ENCODE data around the gene DNAI7. TPM values are rescaled to one million over a fixed set of nuclear protein-coding genes. Genes with fewer than 3 reads are reported as not detected.

DNAI7 gene
- total RNA-seq, 1 experiment from 2014 or later: 0.33 TPM

- H3K36me3 Mint-ChIP-seq (ENCODE audit: insufficient read depth, unreplicated experiment): no peaks in the 10 kb centered on the region
- H3K27me3 Mint-ChIP-seq (ENCODE audit: unreplicated experiment): no peaks in the 10 kb centered on the region
- intact Hi-C loops (cut with micrococcal nuclease; ENCODE audit: unreplicated experiment): no loop called here
- no peaks in the 10 kb centered on the region for H3K9me3 Mint-ChIP-seq (ENCODE audit: low read depth, unreplicated experiment)
- TF ChIP-seq, protein P1, sequence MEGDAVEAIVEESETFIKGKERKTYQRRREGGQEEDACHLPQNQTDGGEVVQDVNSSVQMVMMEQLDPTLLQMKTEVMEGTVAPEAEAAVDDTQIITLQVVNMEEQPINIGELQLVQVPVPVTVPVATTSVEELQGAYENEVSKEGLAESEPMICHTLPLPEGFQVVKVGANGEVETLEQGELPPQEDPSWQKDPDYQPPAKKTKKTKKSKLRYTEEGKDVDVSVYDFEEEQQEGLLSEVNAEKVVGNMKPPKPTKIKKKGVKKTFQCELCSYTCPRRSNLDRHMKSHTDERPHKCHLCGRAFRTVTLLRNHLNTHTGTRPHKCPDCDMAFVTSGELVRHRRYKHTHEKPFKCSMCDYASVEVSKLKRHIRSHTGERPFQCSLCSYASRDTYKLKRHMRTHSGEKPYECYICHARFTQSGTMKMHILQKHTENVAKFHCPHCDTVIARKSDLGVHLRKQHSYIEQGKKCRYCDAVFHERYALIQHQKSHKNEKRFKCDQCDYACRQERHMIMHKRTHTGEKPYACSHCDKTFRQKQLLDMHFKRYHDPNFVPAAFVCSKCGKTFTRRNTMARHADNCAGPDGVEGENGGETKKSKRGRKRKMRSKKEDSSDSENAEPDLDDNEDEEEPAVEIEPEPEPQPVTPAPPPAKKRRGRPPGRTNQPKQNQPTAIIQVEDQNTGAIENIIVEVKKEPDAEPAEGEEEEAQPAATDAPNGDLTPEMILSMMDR (IDR thresholded peaks at IDR 0.05; ENCODE audit: unreplicated experiment): no peak
- no peak overlapping the region for H3K27ac Mint-ChIP-seq (ENCODE audit: unreplicated experiment)
- no peaks in the 10 kb centered on the region for H3K4me1 Mint-ChIP-seq (ENCODE audit: low read depth, unreplicated experiment)
- no peak overlapping the region for H3K4me3 Mint-ChIP-seq (ENCODE audit: low read depth, unreplicated experiment)
- DNase-seq: no peak
- BruUV-seq (replicated peaks): no TSS peak
- CTCF ChIA-PET: no interaction called here
These were observed 94.5 kb downstream of the DNAI7 start for GRCh38 chr12:25100194-25101091.

- no peak overlapping the region for H3K27ac Mint-ChIP-seq (ENCODE audit: unreplicated experiment)
- H3K9me3 Mint-ChIP-seq (ENCODE audit: low read depth, unreplicated experiment): peaks cover 4% of the 10 kb centered on the region
- H3K4me3 Mint-ChIP-seq (ENCODE audit: low read depth, unreplicated experiment): no peak overlapping the region
- H3K4me1 Mint-ChIP-seq (ENCODE audit: low read depth, unreplicated experiment): no peaks in the 10 kb centered on the region
- H3K27me3 Mint-ChIP-seq (ENCODE audit: unreplicated experiment): no peaks in the 10 kb centered on the region
- TF ChIP-seq, protein P1 (IDR thresholded peaks at IDR 0.05; ENCODE audit: unreplicated experiment): no peak
- CTCF ChIA-PET: no interaction called here
- intact Hi-C loops (cut with micrococcal nuclease; ENCODE audit: unreplicated experiment): no loop called here
- DNase-seq: no peak
- no peaks in the 10 kb centered on the region for H3K36me3 Mint-ChIP-seq (ENCODE audit: insufficient read depth, unreplicated experiment)
- BruUV-seq (replicated peaks): no TSS peak
These were observed 96.0 kb downstream of the DNAI7 start for GRCh38 chr12:25099010-25099409.

DNA sequence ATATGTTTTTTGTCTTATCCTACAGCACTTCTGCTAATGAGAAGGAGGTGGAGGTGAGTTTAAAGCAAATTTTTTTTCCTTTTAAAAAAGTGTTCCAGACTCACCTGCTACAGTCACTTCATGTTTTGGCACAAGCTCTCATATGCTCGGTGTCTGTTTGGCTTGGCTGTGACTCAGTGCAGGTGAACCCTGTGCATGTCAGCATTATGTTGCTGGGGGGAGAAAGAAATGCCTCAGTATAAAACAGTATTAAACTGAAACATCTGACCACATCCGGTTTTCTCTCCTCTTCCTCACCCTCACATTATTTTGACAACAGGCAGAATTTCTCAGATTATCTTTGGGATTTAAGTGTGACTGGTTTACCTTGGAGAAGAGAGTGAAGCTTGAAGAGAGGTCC is 105.2 kb downstream of the DNAI7 start:
- no TSS peak for BruUV-seq (replicated peaks)
- intact Hi-C loops (cut with micrococcal nuclease; ENCODE audit: unreplicated experiment): no loop called here
- no peak for DNase-seq
- CTCF ChIA-PET: interaction anchor here (0.8 kb wide), 1 partner anchor 29 kb away, joined by 3 read pairs; no protein-coding TSS in a partner anchor
- Mint-ChIP-seq H3K36me3 (ENCODE audit: insufficient read depth, unreplicated experiment) (no peaks in the 10 kb centered on the region), H3K4me3 (ENCODE audit: low read depth, unreplicated experiment) (no peak overlapping the region), H3K9me3 (ENCODE audit: low read depth, unreplicated experiment) (peaks cover 6% of the 10 kb centered on the region), H3K27me3 (ENCODE audit: unreplicated experiment) (no peaks in the 10 kb centered on the region), H3K27ac (ENCODE audit: unreplicated experiment) (no peak overlapping the region), H3K4me1 (ENCODE audit: low read depth, unreplicated experiment) (no peaks in the 10 kb centered on the region)
- TF ChIP-seq, protein P1 (IDR thresholded peaks at IDR 0.05; ENCODE audit: unreplicated experiment): no peak

DNA sequence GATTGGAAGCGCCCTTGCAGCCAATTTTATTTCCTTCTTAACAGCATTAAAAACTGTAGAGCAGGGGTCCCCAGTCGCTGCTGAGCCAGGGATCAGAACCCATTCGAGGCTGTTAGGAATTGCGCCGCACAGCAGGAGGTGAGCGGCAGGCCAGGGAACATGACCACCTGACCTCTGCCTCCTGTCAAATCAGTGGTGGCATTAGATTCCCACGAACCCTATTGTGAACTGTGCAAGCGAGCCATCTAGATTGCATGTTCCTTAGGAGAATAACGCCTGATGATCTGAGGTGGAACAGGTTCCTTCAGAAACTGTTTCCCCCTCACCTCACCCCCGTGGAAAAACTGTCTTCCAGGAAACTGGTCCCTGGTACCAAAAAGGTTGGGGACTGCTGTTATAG is 107.4 kb downstream of the DNAI7 start:
- CTCF ChIA-PET: interaction anchor here (0.6 kb wide), 1 partner anchor 973 kb away, joined by 5 read pairs; no protein-coding TSS in a partner anchor
- no peaks in the 10 kb centered on the region for H3K36me3 Mint-ChIP-seq (ENCODE audit: insufficient read depth, unreplicated experiment)
- no peaks in the 10 kb centered on the region for H3K27me3 Mint-ChIP-seq (ENCODE audit: unreplicated experiment)
- no peaks in the 10 kb centered on the region for H3K4me1 Mint-ChIP-seq (ENCODE audit: low read depth, unreplicated experiment)
- BruUV-seq (replicated peaks): no TSS peak
- no peak for DNase-seq
- TF ChIP-seq, protein P1 (IDR thresholded peaks at IDR 0.05; ENCODE audit: unreplicated experiment): no peak
- no peaks in the 10 kb centered on the region for H3K9me3 Mint-ChIP-seq (ENCODE audit: low read depth, unreplicated experiment)
- intact Hi-C loops (cut with micrococcal nuclease; ENCODE audit: unreplicated experiment): no loop called here
- H3K4me3 Mint-ChIP-seq (ENCODE audit: low read depth, unreplicated experiment): no peak overlapping the region
- no peak overlapping the region for H3K27ac Mint-ChIP-seq (ENCODE audit: unreplicated experiment)

Measured in Calu3 (cell line).